ENCODE measurements around the gene KYAT1. TPM values are rescaled to one million over a fixed set of nuclear protein-coding genes. Genes with fewer than 3 reads are reported as not detected.

Gene KYAT1
- total RNA-seq, 2 donors from 2014 or later, result 13.6 to 25.3 TPM

DNA sequence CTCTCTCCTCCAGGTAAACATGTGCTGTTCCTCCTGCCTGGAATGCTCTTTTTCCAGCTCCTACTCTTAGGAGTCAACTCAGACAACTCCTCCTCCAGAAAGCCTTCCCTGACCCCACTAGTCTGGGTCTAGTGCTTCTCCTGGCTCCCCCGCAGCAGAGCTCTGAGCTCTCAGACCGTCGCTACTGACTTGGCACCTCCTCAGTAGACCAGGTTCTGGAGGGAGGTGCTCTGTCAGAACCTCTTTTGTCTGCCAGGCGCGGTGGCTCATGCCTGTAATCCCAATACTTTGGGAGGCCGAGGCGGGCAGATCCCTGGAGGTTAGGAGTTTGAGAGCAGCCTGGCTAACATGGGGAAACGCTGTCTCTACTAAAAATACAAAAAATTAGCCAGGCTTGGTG lies 3.6 kb upstream of the KYAT1 start:
- Mint-ChIP-seq H3K4me3 (no peak overlapping the region), H3K27ac (peak overlapping the region; percentile 69), H3K36me3 (ENCODE audit: low read depth) (peaks cover 43% of the 10 kb centered on the region)

DNA sequence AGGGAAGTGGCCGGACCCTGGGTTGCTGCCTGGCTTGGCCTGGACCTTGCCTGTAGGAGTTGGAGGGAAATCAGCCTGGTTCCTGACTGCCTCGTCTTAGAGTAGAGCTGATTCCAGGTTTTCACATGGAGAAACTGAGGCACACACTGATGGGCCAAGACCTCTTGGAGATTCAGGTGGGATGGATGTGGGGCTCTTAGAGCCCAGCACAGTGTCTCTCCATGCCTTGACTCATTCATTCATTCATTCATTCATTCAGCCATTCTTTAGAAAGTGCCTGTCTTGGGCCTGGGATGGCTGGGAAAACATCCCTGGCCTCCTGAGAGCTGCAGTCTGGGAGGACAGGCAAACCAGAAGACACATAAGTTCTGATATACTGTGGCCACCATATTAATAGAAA lies 2.4 kb upstream of the KYAT1 start:
- TF ChIP-seq, protein P1, sequence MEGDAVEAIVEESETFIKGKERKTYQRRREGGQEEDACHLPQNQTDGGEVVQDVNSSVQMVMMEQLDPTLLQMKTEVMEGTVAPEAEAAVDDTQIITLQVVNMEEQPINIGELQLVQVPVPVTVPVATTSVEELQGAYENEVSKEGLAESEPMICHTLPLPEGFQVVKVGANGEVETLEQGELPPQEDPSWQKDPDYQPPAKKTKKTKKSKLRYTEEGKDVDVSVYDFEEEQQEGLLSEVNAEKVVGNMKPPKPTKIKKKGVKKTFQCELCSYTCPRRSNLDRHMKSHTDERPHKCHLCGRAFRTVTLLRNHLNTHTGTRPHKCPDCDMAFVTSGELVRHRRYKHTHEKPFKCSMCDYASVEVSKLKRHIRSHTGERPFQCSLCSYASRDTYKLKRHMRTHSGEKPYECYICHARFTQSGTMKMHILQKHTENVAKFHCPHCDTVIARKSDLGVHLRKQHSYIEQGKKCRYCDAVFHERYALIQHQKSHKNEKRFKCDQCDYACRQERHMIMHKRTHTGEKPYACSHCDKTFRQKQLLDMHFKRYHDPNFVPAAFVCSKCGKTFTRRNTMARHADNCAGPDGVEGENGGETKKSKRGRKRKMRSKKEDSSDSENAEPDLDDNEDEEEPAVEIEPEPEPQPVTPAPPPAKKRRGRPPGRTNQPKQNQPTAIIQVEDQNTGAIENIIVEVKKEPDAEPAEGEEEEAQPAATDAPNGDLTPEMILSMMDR (conservative IDR thresholded peaks at IDR 0.05), result no peak
- peaks cover 48% of the 10 kb centered on the region for H3K4me1 Mint-ChIP-seq
- Histone ChIP-seq H3K27ac (ENCODE audit: low read depth, low read length) (no peak overlapping the region), H3K36me3 (ENCODE audit: control insufficient read depth, insufficient read depth, low read length) (peaks cover 39% of the 10 kb centered on the region), H3K4me1 (ENCODE audit: control insufficient read depth, insufficient read depth, low read length) (peaks cover 11% of the 10 kb centered on the region), H3K9ac (ENCODE audit: extremely low read depth, low read length, poor library complexity, severe bottlenecking) (no peak overlapping the region), H3K27me3 (ENCODE audit: control insufficient read depth, insufficient read depth, low read length, poor library complexity, severe bottlenecking) (no peaks in the 10 kb centered on the region), H3K4me3 (ENCODE audit: low read length) (no peak overlapping the region), H3K9me3 (ENCODE audit: control insufficient read depth, low read length) (no peaks in the 10 kb centered on the region)
- 97 to 100% methylated on average over 1 to 2 of the region's 2 CpGs for WGBS, 2 experiments (ENCODE audit: insufficient coverage in 1 of 2, insufficient read length in 1 of 2)
- H3K9me3 Mint-ChIP-seq, result no peaks in the 10 kb centered on the region
- no peak for DNase-seq
- H3K36me3 Mint-ChIP-seq (ENCODE audit: low read depth), result peaks cover 37% of the 10 kb centered on the region
- peak overlapping the region; percentile 68 for H3K27ac Mint-ChIP-seq
- no peaks in the 10 kb centered on the region for H3K27me3 Mint-ChIP-seq (ENCODE audit: insufficient read depth)
- H3K4me3 Mint-ChIP-seq, result peak overlapping the region; percentile 95

More for the DNA sequence above, 3.6 kb upstream of the KYAT1 start:
- H3K27ac ChIP-seq (ENCODE audit: low read depth, low read length), result no peak overlapping the region
- Mint-ChIP-seq H3K27me3 (ENCODE audit: insufficient read depth) (no peaks in the 10 kb centered on the region), H3K4me1 (peaks cover 42% of the 10 kb centered on the region), H3K9me3 (no peaks in the 10 kb centered on the region)
- H3K36me3 ChIP-seq (ENCODE audit: control insufficient read depth, insufficient read depth, low read length), result peaks cover 45% of the 10 kb centered on the region
- TF ChIP-seq, protein P1 (conservative IDR thresholded peaks at IDR 0.05), result no peak
- no peak for DNase-seq
- 93 to 100% methylated on average over 3 to 8 of the region's 8 CpGs for WGBS, 2 experiments (ENCODE audit: insufficient coverage in 1 of 2, insufficient read length in 1 of 2)
- H3K9ac ChIP-seq (ENCODE audit: extremely low read depth, low read length, poor library complexity, severe bottlenecking), result no peak overlapping the region
- H3K27me3 ChIP-seq (ENCODE audit: control insufficient read depth, insufficient read depth, low read length, poor library complexity, severe bottlenecking), result no peaks in the 10 kb centered on the region
- H3K4me3 ChIP-seq (ENCODE audit: low read length), result no peak overlapping the region
- H3K4me1 ChIP-seq (ENCODE audit: control insufficient read depth, insufficient read depth, low read length), result peaks cover 11% of the 10 kb centered on the region
- no peaks in the 10 kb centered on the region for H3K9me3 ChIP-seq (ENCODE audit: control insufficient read depth, low read length)

DNA sequence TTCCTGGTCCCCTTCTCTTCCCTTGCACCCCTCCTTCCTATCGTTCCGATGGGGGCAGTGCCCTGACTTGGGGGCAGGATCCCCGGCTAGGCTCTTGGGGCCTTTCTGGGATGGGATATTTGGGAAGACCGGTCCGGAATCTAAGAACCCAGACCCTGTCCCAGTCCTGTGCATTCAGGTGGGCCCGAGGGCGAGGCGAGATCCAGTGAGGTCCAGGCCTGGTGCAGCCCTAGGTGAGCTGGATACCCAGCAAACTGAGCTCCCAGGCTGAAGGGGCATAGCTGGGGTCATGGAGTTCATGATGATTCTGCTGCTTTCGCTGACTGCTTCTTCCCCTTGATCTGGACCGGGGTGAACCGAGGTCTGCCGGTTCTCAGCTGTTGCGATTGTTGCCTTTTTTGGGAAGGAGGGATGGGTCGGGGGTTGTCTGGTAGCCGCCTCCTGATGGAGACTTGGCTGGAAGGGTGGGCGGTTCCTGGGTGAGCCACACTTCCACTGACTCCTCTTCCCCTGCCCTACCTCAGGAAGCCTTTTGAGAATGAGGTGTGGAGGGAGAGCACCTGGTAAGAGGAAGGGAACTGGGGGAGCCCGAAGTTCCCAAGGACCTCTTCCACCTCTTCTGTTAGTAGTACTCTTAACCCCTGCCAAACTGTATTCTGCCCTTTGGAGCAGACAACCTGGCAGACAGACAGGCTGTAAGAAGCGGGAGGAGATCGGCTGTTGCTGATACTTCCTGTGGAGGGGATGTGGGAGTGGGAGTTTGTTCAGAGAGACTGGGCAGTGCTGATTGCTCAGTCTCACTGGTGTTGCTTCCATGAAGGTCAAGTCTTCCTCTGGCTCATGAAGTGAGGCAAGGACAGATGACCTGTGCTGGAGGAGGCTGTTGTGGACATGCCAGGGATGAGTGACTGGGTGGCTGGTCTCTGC lies 1.2 kb upstream of the KYAT1 start:
- H3K4me3 Mint-ChIP-seq, result peak overlapping the region; percentile 95

More for the DNA sequence above, 1.2 kb upstream of the KYAT1 start:
- WGBS, 2 experiments (ENCODE audit: insufficient coverage in 1 of 2, insufficient read length in 1 of 2), result 0 to 4% methylated on average over 7 to 19 of the region's 19 CpGs
- H3K9me3 ChIP-seq (ENCODE audit: control insufficient read depth, low read length), result no peaks in the 10 kb centered on the region
- Mint-ChIP-seq H3K9me3 (no peaks in the 10 kb centered on the region), H3K4me1 (peaks cover 38% of the 10 kb centered on the region), H3K27ac (peak overlapping the region; percentile 95), H3K36me3 (ENCODE audit: low read depth) (peaks cover 25% of the 10 kb centered on the region), H3K27me3 (ENCODE audit: insufficient read depth) (no peaks in the 10 kb centered on the region)
- DNase-seq, result peak; percentile 74
- H3K9ac ChIP-seq (ENCODE audit: extremely low read depth, low read length, poor library complexity, severe bottlenecking), result peak overlapping the region; percentile 85
- peaks cover 27% of the 10 kb centered on the region for H3K36me3 ChIP-seq (ENCODE audit: control insufficient read depth, insufficient read depth, low read length)
- TF ChIP-seq, protein P1 (conservative IDR thresholded peaks at IDR 0.05), result no peak
- peaks cover 1% of the 10 kb centered on the region for H3K4me1 ChIP-seq (ENCODE audit: control insufficient read depth, insufficient read depth, low read length)
- no peaks in the 10 kb centered on the region for H3K27me3 ChIP-seq (ENCODE audit: control insufficient read depth, insufficient read depth, low read length, poor library complexity, severe bottlenecking)
- H3K4me3 ChIP-seq (ENCODE audit: low read length), result peak overlapping the region; percentile 100
- H3K27ac ChIP-seq (ENCODE audit: low read depth, low read length), result peak overlapping the region; percentile 94
